ENCODE data around the gene RRAS2. TPM values are rescaled to one million over a fixed set of nuclear protein-coding genes. Genes with fewer than 3 reads are reported as not detected.

Gene RRAS2
- total RNA-seq, 1 donor from 2014 or later: 45.3 TPM

- Histone ChIP-seq H3K4me3 (no peak overlapping the region), H3K36me3 (no peaks in the 10 kb centered on the region), H3K27ac (replicated peaks) (no peak overlapping the region), H3K4me1 (peaks cover 27% of the 10 kb centered on the region), H3K27me3 (ENCODE audit: low read depth) (peaks cover 9% of the 10 kb centered on the region), H3K9me3 (replicated peaks) (no peaks in the 10 kb centered on the region)
- intact Hi-C loops (cut with micrococcal nuclease): no loop called here
- TF ChIP-seq, protein P1, sequence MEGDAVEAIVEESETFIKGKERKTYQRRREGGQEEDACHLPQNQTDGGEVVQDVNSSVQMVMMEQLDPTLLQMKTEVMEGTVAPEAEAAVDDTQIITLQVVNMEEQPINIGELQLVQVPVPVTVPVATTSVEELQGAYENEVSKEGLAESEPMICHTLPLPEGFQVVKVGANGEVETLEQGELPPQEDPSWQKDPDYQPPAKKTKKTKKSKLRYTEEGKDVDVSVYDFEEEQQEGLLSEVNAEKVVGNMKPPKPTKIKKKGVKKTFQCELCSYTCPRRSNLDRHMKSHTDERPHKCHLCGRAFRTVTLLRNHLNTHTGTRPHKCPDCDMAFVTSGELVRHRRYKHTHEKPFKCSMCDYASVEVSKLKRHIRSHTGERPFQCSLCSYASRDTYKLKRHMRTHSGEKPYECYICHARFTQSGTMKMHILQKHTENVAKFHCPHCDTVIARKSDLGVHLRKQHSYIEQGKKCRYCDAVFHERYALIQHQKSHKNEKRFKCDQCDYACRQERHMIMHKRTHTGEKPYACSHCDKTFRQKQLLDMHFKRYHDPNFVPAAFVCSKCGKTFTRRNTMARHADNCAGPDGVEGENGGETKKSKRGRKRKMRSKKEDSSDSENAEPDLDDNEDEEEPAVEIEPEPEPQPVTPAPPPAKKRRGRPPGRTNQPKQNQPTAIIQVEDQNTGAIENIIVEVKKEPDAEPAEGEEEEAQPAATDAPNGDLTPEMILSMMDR (IDR thresholded peaks at IDR 0.05; ENCODE audit: borderline replicate concordance): no peak
- no peak for DNase-seq
Measured at GRCh38 chr11:14386081-14386480, 27.1 kb upstream of the RRAS2 start.

GRCh38 chr11:14384338-14384737 lies 25.4 kb upstream of the RRAS2 start:
- H3K4me3 ChIP-seq: no peak overlapping the region
- no peak for DNase-seq
- intact Hi-C loops (cut with micrococcal nuclease): no loop called here
- H3K4me1 ChIP-seq: peaks cover 34% of the 10 kb centered on the region
- no peaks in the 10 kb centered on the region for H3K9me3 ChIP-seq (replicated peaks)
- H3K27ac ChIP-seq (replicated peaks): no peak overlapping the region
- no peaks in the 10 kb centered on the region for H3K36me3 ChIP-seq
- peaks cover 18% of the 10 kb centered on the region for H3K27me3 ChIP-seq (ENCODE audit: low read depth)
- TF ChIP-seq, protein P1 (IDR thresholded peaks at IDR 0.05; ENCODE audit: borderline replicate concordance): no peak

- peak overlapping the region; percentile 91 for H3K27ac ChIP-seq (replicated peaks)
- H3K36me3 ChIP-seq: no peaks in the 10 kb centered on the region
- H3K27me3 ChIP-seq (ENCODE audit: low read depth): peaks cover 18% of the 10 kb centered on the region
- intact Hi-C loops (cut with micrococcal nuclease): no loop called here
- peaks cover 30% of the 10 kb centered on the region for H3K4me1 ChIP-seq
- no peak overlapping the region for H3K4me3 ChIP-seq
- H3K9me3 ChIP-seq (replicated peaks): no peaks in the 10 kb centered on the region
- TF ChIP-seq, protein P1 (IDR thresholded peaks at IDR 0.05; ENCODE audit: borderline replicate concordance): no peak
- no peak for DNase-seq
Measured at GRCh38 chr11:14381968-14382367, 23.0 kb upstream of the RRAS2 start.

DNA sequence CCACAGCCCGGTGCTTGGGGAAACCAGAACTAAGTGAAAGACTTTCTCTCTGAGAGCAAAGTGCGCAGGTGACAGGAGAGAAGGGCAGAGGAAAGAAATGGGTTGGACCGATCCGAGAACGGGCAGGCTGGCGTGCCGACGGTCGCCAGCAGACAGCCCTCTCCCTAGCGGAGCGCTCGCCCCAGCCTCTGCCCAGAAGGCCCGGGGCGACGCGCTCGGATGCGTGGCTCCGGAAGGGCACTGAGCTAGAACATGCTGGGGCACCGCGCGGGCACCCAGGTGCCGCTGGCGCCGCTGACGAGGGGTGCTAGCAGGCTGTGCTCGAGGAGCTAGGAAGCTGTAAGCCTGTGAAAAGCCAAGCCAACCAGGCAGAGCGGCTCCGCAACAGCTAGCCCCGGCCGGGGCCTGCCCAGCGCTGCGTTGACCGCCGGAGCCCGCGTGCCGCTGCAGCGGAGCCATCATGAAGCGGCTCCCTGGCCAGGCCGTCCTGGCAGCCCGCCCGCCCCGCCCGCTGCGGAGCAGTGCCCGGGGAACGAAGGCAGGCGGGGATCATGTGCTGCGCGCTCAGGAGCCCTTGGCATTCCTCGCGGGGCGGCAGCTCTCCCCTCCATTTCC lies 22.1 kb upstream of the RRAS2 start:
- no peaks in the 10 kb centered on the region for H3K9me3 ChIP-seq (replicated peaks)
- TF ChIP-seq, protein P1 (IDR thresholded peaks at IDR 0.05; ENCODE audit: borderline replicate concordance): no peak
- peaks cover 18% of the 10 kb centered on the region for H3K27me3 ChIP-seq (ENCODE audit: low read depth)
- H3K27ac ChIP-seq (replicated peaks): peak overlapping the region; percentile 91
- intact Hi-C loops (cut with micrococcal nuclease): no loop called here
- peak; percentile 84 for DNase-seq
- H3K36me3 ChIP-seq: no peaks in the 10 kb centered on the region
- peaks cover 24% of the 10 kb centered on the region for H3K4me1 ChIP-seq
- peak overlapping the region; percentile 68 for H3K4me3 ChIP-seq

DNA sequence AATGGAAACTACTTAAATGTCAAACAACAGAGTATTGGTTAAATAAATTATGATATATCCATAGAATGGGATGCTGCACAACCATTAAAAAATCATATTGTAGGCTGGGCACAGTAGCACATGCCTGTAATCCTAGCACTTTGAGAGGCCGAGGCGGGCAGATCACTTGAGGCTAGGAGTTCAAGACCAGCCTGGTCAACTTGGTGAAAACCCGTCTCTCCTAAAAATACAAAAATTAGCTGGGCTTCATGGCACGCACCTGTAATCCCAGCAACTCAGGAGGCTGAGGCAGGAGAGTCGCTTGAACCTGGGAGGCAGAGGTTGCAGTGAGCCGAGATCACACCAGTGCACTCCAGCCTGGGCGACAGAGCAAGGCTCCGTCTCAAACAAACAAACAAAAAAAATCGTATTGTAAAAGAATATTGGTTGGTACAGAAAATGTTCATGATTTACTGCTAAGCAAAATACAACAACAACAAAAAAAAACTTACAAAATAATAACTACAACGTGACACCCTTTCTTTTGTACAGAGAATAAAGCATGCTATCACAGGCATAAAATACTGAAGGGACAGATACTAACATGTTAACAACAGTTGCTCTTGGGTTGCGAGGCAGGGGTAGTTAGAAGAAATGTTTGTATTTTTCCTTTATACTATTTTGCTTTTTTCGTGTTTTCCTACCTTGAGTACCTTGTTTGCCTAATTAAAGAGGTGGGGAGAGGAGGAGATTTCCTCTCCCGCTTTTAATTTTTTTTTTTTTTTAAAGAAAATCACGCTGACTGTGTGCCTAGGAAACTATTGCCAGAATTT lies 21.3 kb upstream of the RRAS2 start:
- DNase-seq: no peak
- H3K4me1 ChIP-seq: peaks cover 27% of the 10 kb centered on the region
- H3K9me3 ChIP-seq (replicated peaks): no peaks in the 10 kb centered on the region
- H3K36me3 ChIP-seq: no peaks in the 10 kb centered on the region
- peak overlapping the region; percentile 91 for H3K27ac ChIP-seq (replicated peaks)
- H3K4me3 ChIP-seq: peak overlapping the region; percentile 68
- H3K27me3 ChIP-seq (ENCODE audit: low read depth): peaks cover 18% of the 10 kb centered on the region
- TF ChIP-seq, protein P1 (IDR thresholded peaks at IDR 0.05; ENCODE audit: borderline replicate concordance): no peak
- intact Hi-C loops (cut with micrococcal nuclease): no loop called here
